G401.6 (cell line): ENCODE results near the gene STYXL2.

Experiments
- FAIRE-seq: peaks from 2 replicates; lab custom pipeline; 2012; peaks lifted over from hg19 to GRCh38; lab: Jason Lieb, UNC

STYXL2 gene

GRCh38 chr1:167081594-167082156 is 12.2 kb upstream of the STYXL2 start:
- FAIRE-seq: no peak

DNA sequence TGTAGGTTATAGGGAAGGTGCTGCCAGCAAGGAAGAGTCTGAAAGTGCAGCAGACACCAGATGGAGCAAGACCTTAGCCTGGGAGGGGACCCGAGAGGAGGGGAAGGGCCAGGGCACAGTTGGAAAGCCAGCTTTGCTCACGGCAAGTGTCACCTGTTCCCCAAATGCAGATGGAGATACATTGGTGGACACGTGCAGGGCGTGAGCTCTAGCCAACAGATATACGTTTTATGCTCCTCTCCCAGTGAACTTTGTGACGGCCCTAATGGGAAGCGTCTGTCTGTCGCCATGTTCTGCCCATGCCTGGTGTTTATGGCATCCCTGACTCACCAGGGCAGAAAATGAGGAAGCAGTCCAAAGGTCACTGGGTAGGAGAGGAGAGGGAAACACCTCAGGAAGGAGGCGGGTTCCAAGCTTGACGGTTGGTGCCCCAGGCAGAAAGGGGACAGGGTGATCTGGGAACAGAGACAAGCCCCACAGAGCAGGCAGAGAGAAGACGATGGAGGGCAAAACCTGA is 11.3 kb upstream of the STYXL2 start:
- FAIRE-seq: no peak

DNA sequence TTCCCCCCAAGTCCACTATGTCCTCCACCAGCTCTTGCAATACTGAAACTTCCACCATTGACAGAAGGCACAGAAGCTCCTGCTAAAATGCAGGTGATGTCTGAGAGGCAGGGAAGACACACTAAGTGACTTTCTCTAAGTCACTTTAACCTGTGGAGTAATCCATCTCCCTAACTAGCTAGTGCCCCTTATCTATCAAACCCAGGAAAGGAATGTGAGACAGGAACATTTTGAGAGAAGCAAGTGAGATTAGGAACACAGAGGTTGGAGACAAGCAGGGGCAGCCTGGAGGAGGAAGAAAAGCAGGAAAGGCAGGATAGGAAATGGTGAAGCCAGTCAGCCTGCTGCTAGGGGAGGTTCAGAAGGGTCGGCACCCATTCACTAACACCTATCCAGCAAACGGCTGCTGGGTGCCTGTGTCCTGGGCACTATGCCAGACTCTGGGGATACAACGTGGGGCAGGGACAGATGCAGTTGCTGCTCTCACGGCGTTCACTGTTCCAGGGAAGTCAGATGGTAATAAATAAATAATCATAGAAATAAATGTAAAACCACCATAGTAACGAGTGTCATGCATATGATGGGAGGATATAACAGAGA is 10.7 kb upstream of the STYXL2 start:
- FAIRE-seq: no peak

GRCh38 chr1:167083871-167084270 is 10.0 kb upstream of the STYXL2 start:
- FAIRE-seq: no peak

DNA sequence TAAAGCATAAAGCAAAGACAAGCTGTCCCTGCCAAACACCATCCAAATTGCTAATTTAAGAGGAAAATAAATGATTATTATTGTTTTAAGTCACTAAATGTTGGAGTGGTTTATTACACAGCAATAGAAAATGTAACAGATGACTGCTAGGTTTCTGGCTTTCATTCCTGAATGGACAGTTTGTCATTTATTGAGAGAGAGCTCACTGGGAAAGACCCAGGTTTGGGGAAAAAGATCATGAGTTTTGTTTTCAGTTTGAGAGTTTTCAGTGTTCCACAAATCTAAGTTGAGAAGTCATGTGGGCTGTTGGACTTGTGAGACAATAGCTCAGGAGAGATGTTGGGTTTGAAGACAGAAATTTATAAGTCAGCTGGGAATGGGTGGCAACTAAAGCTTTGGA is 9.1 kb upstream of the STYXL2 start:
- FAIRE-seq: no peak

DNA sequence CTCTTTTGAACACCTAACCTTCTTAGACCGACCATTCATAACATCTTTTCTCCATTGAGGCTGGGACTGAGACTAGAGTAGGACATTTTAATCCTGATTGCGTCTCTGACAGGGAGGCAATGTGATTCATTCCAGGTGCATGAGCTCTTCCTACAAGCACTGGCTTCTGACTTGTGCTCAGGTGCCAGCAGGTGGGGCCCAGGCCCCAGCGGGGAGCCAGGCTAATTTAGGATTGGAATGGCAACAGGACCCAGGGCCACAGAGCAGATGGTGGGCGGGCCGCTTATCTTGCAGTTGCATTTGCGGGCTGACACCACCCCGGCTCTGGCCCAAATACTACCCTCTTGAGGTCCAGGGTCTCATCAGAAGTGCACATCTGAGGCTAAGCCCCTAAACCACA is 7.8 kb upstream of the STYXL2 start:
- FAIRE-seq: no peak

GRCh38 chr1:167086768-167087167 is 7.1 kb upstream of the STYXL2 start:
- no peak for FAIRE-seq

DNA sequence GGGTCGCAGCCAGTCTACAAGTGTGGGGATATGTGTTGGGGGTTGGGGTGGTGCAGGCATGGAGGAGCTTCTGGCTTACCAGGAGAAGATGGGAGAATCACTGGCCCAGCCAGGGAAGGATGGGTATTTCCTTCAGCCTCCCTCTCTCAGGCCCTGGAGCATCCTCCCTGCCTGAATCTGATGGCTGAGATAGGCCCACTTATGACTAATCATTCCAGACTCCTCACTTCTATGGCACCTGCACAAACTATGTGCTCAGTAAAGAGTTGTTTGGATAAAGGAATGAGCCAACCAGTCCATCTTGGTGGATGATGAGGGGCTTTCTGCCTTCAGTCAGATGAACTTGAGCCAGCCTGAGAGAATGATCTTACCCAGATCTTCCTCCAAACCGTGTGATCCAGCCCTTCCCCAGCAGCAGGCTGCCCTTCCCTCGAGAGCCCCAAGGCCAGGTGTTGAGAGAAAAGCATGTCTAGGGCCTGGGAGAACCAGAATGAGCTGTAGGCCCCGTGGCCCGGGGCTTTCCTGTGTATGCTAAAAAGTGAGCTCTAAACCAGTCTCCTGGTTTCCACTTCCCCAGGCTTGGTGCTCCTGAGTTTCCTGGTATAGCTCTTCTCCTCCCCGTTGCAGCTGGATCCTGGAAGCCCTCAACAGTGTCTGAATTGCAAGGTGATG is 5.0 kb upstream of the STYXL2 start:
- no peak for FAIRE-seq

DNA sequence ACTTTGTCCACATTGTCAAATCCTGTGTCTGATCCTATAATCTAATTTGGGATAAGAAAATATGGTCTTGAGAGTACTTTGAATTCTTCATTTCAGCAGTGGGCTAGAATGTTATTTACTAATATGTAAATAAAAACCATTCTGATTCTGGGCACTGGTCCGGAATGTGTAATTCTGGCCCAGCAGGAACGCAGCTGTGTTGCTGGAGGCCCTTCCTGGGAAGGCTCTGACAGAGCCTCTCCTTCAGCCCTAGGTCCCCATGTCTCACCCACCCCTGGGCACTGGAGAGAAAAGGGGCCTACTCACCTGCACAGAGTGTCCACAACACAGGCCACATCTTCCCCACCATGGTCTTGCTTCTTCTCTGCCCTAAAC is 3.9 kb upstream of the STYXL2 start:
- no peak for FAIRE-seq

DNA sequence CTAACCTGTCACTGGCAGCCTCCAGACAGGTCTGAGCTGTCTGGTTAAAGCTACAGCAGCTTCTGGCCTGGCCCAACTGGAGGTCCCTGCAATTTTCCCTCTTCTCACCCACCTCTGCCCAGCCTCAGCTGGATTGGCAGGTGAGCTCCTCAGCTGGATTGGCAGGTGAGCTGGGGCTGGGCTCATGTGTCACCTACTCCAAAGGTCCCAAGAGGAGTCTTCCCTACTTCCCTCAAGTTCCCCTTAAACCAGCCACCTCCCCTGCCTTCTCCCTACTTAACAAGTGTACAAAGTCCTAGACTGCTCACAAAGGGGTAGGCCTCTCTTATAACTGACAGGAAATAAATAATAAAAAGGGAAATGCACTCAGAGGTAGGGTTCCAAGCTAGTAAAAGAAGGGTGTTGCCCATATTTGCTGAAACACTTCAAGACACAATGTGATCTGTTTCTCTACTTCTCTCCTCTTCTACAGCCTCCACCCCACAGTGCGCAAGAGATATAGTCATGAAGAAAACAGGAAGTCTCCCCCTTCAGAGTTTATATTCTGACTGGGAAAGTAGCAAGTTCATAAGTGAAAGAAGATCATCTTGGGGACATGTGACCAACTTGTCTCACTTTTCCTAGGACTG is 3.4 kb upstream of the STYXL2 start, which contains the start of gene GPA33:
Gene GPA33 (minus strand): TSS at position 64 of the 629 bp plus-strand sequence. CDS start 90 bp downstream, outside the sequence.
- FAIRE-seq: no peak

GRCh38 chr1:167092653-167093052 is 1.2 kb upstream of the STYXL2 start:
- FAIRE-seq: no peak

DNA sequence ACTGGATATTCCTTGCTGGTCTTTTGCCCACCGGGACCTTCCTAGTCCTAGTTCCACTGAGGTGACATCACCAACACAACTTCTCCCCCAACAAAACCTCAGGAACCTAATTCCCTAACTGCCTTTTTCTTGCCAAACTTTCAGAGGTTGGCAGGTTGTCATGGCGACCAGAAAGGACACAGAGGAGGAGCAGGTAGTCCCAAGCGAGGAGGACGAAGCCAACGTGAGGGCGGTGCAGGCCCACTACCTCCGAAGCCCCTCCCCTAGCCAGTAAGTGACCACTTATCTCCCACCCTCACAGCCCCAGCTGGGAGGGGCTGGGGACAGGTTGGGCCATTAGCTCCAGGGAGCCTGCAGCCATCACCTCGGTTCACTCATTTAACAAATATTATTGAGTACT is 815 bp downstream of the STYXL2 start:
- FAIRE-seq: no peak

GRCh38 chr1:167095368-167095767 is 1.5 kb downstream of the STYXL2 start:
- no peak for FAIRE-seq

DNA sequence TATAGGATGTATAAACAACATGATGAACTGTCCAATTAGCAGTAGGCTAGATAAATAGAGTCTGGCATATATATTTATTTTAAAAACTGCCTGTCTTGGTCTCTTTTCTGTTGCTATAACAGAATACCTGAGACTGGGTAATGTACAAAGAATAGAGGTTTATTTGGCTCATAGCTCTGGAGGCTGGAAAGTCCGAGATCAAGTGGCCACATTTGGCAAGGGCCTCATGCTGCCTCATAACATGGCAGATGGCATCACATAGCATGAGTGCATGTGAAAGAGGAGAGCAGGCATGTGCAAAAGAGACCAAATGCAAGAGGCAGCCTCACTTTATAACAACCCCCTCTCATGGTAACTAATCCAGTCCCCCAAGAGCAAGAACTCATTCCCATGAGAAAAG is 6.0 kb downstream of the STYXL2 start:
- no peak for FAIRE-seq

GRCh38 chr1:167100730-167101129 is 6.9 kb downstream of the STYXL2 start:
- FAIRE-seq: no peak

DNA sequence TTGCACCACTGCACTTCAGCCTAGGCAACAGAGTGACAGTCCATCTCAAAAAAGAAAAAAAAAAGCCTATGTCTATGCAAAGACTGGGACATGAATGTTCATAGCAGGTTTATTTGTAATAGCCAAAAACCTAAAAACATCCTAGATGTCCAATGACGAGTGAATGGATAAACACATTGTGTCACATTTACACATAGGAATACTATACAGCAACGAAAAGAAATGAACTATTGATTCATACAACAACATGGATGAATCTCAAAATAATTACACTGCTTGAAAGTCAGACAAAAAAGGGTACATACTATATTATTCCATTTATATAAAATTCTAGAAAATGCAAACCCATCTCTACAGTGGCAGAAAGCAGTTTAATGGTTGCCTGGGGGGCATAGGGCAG is 7.9 kb downstream of the STYXL2 start:
- no peak for FAIRE-seq

DNA sequence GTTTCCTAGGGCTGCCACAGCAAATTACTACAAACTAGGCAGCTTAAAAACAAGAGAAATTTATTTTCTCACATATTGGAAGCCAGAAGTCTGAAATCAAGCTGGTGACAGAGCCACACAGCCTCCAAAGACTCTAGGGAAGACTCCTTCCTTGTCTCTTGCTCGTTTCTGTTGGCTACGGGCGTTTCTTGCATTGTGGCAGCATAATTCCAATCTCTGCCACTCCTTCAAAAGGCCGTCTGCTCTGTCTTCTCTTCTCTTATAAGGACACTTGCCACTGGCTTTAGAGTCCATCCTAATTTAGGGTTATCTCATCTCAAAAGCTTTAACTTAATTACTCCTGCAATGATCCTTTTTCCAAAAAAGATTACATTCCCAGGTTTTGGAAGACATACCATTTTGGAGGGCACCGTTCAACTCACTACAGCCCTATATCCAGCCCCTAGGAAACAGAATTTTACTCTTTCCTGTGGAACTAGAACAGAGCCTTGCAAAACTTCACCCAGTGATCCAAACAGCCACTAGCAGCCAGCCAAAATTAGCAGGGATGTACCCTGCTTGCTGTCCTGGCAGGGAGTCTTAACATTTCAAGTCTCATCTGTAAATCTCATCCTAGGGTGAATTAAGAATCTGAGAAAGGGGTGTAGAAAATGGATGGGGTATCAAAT is 9.2 kb downstream of the STYXL2 start:
- FAIRE-seq: no peak

DNA sequence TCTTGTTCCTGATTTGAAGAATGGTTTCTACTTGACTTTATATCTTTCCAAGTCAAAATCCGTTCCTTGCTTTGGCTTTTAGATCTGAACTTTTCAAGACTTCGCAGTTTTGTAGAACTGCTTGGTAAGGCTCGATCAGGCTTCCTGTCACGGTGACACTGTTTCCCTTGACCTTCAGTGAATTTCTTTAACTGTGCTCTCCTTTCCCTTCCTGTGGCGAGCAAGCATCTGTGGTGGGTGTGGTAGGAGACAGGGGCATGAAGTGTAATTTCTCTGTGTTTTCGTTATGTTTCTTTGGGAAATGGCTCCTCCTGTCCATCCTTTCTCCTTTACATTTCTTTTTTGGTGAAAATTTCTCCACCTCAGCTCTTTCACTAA is 10.4 kb downstream of the STYXL2 start:
- no peak for FAIRE-seq

DNA sequence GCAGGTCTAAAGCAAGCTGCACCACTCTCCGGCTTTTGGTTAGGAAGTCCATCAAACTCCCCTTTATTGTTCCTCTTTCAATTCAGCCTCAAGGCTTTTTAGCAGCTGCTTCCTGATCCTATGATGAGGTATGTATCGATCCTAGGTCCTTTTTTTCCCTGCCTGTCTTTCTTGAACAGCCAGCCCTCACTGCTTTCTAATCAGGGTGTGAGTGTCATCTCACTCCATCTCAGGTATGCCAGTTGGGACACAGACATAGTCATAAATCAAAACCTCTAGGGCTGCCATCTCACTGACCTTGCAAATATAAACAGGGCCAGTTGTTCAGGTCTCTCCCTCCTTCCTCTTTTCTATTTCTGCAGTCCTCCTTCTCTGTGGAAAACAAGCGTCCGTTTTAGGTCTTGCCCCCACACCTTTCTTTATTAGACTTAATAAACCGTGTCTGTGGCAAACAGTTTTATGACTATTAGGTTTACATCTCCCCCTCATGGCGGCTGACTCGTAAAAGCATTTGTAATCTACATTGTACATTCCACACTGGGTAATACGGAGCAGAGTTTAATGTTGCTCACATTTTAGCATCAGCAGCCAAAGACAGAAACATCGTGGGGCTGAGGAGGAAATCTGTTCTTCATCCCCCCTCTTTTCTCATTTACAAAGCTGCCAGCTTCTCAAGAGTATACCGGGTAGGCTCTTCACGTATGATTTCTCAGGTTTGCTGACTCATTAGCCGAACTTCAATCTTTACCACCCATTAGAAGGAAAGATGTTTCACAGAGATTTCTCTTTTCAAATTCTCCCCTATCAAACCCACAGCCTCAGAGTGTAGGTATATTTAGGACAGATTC is 11.6 kb downstream of the STYXL2 start:
- FAIRE-seq: no peak

- no peak for FAIRE-seq
Measured at GRCh38 chr1:167106119-167106461, 12.2 kb downstream of the STYXL2 start.

GRCh38 chr1:167107456-167107855 is 13.6 kb downstream of the STYXL2 start:
- FAIRE-seq: no peak

GRCh38 chr1:167109125-167109524 is 15.2 kb downstream of the STYXL2 start:
- FAIRE-seq: no peak
